Ascending aorta (tissue), 2 donors: Measurements from ENCODE around the gene MFSD12. TPM values are rescaled to one million over a fixed set of nuclear protein-coding genes. Genes with fewer than 3 reads are reported as not detected.

Experiments
- DNase-seq, 2 donors: peaks; one replicate each; pipeline ENCODE4 v3.0.0-alpha.2; 2019; ENCODE audit warnings: low spot score in 2 of 2
- H3K27ac ChIP-seq, 2 donors: fragments of 200-600 bp; sonication (generic); one replicate each; pipeline ENCODE4 v1.5.1; 2016 to 2017; ENCODE audit warnings: mild to moderate bottlenecking in 1 of 2
- H3K27me3 ChIP-seq: fragments of 200-600 bp; sonication (generic); one replicate; pipeline ENCODE4 v1.5.1; 2017
- H3K36me3 ChIP-seq, 2 donors: fragments of 200-600 bp; sonication (generic); one replicate each; pipeline ENCODE4 v1.5.1; 2016
- H3K4me1 ChIP-seq, 2 donors: fragments of 200-600 bp; sonication (generic); one replicate each; pipeline ENCODE4 v1.5.1; 2016 to 2017; ENCODE audit warnings: mild to moderate bottlenecking in 1 of 2
- H3K4me3 ChIP-seq, 2 donors: fragments of 200-600 bp; sonication (generic); one replicate each; pipeline ENCODE4 v1.5.1; 2016 to 2017; ENCODE audit warnings: mild to moderate bottlenecking in 1 of 2
- H3K9me3 ChIP-seq, 2 donors: fragments of 200-600 bp; sonication (generic); one replicate each; pipeline ENCODE4 v1.5.1; 2016
- intact Hi-C: fragments of 100-400 bp; cut with DNase I; formaldehyde crosslinking; loops from one replicate; pipeline ENCODE4 v1.15.1; 2023
- total RNA-seq: library from RNA; depleted of rRNA; stranded (reverse); fragments of >200 nt; gene quantifications from one replicate; pipeline ENCODE4 v1.1.0, GENCODE V29; 2016
- TF ChIP-seq, protein P1 (sequence below), 3 experiments: fragments of 200-600 bp in 2 of 3; fragments of 450-650 bp in 1 of 3; sonication (generic) in 2 of 3; IDR thresholded peaks; one replicate each; pipeline ENCODE4 v1.5.1; 2016 to 2019; ENCODE audit warnings: antibody characterized with exemption in 3 of 3, mild to moderate bottlenecking in 1 of 3, moderate library complexity in 1 of 3

The MFSD12 gene
- total RNA-seq, 1 donor from 2014 or later = 133 TPM

DNA sequence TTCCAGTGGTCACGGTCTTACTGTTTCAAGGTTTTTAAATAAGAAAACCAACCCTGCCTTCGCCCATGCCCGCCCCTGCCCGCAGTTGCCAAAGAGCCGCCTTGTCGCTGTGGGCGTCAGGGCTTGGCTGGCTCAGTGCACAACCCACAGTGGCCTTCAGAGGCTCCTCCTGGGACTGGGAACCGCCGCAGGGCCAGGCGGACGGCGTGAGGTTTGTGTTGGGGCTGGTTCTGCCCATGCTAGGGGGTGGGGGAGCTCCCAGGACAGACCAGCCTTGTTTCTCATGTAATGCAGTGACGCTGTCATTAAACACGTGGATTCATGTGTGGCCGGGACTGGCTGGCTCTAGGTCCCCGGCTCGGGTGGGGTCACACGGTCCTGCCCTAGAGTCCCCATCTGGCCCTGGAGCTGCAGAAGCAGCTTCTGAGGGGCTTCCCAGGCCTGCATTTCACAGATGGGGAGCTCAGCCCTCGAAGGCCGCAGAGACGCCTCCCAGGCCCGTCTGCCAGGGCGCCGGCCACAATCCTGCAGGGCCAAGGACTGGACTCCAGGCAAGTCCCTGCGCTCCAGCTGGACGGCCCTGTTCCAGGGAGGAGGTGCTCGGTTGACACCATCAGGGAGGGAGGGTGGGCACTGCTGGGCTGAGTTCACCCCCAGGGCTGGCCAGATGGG is 20.8 kb downstream of the MFSD12 start:
- intact Hi-C loops = no loop called here
- H3K9me3 ChIP-seq = peaks cover 0 to 3% of the 10 kb centered on the region in 2 donors
- DNase-seq = no peak
- H3K27ac ChIP-seq = no peak overlapping the region
- H3K36me3 ChIP-seq = peaks cover 50 to 55% of the 10 kb centered on the region in 2 donors
- no peaks in the 10 kb centered on the region for H3K27me3 ChIP-seq
- H3K4me1 ChIP-seq = no peaks in the 10 kb centered on the region
- H3K4me3 ChIP-seq = no peak overlapping the region
- TF ChIP-seq, protein P1, sequence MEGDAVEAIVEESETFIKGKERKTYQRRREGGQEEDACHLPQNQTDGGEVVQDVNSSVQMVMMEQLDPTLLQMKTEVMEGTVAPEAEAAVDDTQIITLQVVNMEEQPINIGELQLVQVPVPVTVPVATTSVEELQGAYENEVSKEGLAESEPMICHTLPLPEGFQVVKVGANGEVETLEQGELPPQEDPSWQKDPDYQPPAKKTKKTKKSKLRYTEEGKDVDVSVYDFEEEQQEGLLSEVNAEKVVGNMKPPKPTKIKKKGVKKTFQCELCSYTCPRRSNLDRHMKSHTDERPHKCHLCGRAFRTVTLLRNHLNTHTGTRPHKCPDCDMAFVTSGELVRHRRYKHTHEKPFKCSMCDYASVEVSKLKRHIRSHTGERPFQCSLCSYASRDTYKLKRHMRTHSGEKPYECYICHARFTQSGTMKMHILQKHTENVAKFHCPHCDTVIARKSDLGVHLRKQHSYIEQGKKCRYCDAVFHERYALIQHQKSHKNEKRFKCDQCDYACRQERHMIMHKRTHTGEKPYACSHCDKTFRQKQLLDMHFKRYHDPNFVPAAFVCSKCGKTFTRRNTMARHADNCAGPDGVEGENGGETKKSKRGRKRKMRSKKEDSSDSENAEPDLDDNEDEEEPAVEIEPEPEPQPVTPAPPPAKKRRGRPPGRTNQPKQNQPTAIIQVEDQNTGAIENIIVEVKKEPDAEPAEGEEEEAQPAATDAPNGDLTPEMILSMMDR (IDR thresholded peaks at IDR 0.05) = no peak

DNA sequence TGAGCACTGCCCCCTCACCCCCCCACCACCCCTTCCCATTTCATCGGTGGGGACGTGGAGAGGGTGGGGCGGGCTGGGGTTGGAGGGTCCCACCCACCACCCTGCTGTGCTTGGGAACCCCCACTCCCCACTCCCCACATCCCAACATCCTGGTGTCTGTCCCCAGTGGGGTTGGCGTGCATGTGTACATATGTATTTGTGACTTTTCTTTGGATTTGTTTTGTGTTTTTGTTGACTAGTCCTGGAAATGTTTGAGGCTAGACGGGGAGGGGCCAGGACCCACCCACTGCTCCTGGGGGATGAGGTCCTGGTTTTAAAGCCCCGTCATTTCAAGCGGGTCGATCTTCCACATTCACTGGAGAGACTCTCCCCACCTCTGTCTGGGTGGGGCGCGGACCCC is 21.4 kb downstream of the MFSD12 start:
- intact Hi-C loops = no loop called here
- H3K27ac ChIP-seq = no peak overlapping the region
- peaks cover 54 to 61% of the 10 kb centered on the region in 2 donors for H3K36me3 ChIP-seq
- H3K4me3 ChIP-seq = no peak overlapping the region
- H3K9me3 ChIP-seq = peaks cover 0 to 3% of the 10 kb centered on the region in 2 donors
- no peaks in the 10 kb centered on the region for H3K4me1 ChIP-seq
- TF ChIP-seq, protein P1 (IDR thresholded peaks at IDR 0.05) = no peak
- DNase-seq = no peak
- no peaks in the 10 kb centered on the region for H3K27me3 ChIP-seq

DNA sequence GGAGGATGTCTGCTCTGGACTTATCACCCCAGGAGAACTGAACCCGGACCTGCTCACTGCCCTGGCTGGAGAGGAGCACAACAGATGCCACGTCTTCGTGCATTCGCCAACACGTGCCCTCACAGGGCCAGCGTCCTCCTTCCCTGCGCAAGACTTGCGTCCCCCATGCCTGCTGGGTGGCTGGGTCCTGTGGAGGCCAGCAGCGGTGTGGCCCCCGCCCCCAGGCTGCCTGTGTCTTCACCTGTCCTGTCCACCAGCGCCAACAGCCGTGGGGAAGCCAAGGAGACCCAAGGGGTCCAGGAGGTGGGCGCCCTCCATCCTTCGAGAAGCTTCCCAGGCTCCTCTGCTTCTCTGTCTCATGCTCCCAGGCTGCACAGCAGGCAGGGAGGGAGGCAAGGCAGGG is 21.8 kb downstream of the MFSD12 start:
- Histone ChIP-seq H3K4me3 (no peak overlapping the region), H3K36me3 (peaks cover 58 to 65% of the 10 kb centered on the region in 2 donors), H3K4me1 (no peaks in the 10 kb centered on the region), H3K27me3 (no peaks in the 10 kb centered on the region), H3K9me3 (peaks cover 0 to 3% of the 10 kb centered on the region in 2 donors), H3K27ac (no peak overlapping the region)
- TF ChIP-seq, protein P1 (IDR thresholded peaks at IDR 0.05) = no peak
- intact Hi-C loops = no loop called here
- DNase-seq = no peak

DNA sequence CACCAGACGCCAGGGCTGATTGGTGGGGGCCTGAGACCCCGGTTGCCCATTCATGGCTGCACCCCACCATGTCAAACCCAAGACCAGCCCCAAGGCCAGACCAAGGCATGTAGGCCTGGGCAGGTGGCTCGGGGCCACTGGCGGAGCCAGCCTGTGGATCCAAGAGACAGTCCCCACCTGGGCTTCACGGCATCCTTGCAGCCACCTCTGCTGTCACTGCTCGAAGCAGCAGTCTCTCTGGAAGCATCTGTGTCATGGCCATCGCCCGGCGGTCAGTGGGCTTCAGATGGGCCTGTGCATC is 22.2 kb downstream of the MFSD12 start:
- H3K4me1 ChIP-seq = no peaks in the 10 kb centered on the region
- DNase-seq = no peak
- H3K27me3 ChIP-seq = no peaks in the 10 kb centered on the region
- H3K4me3 ChIP-seq = no peak overlapping the region
- intact Hi-C loops = no loop called here
- H3K36me3 ChIP-seq = peaks cover 58 to 66% of the 10 kb centered on the region in 2 donors
- TF ChIP-seq, protein P1 (IDR thresholded peaks at IDR 0.05) = no peak
- peaks cover 0 to 3% of the 10 kb centered on the region in 2 donors for H3K9me3 ChIP-seq
- H3K27ac ChIP-seq = no peak overlapping the region

DNA sequence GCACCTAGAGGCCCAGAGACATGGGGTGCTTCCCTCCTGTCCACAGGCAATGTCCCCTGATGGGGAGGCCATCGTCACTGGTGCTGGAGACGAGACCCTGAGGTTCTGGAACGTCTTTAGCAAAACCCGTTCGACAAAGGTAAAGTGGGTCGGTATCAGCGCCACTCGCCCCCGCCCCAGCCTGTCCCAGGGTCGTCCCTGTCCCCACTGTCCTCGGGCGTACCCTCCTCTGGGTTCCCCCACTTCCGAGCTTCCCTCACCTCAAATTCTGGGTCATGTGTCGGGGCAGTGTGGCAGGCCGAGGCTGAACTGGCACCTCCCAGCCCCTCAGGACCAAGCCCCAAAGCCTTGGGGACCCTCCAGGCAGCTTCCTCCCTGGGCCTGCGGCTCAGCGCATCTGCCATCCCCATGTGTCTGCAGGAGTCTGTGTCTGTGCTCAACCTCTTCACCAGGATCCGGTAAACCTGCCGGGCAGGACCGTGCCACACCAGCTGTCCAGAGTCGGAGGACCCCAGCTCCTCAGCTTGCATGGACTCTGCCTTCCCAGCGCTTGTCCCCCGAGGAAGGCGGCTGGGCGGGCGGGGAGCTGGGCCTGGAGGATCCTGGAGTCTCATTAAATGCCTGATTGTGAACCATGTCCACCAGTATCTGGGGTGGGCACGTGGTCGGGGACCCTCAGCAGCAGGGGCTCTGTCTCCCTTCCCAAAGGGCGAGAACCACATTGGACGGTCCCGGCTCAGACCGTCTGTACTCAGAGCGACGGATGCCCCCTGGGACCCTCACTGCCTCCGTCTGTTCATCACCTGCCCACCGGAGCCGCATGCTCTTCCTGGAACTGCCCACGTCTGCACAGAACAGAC is 22.8 kb downstream of the MFSD12 start:
- no peaks in the 10 kb centered on the region for H3K27me3 ChIP-seq
- no peak overlapping the region for H3K4me3 ChIP-seq
- no peak for DNase-seq
- H3K4me1 ChIP-seq = no peaks in the 10 kb centered on the region
- TF ChIP-seq, protein P1 (IDR thresholded peaks at IDR 0.05) = no peak
- H3K27ac ChIP-seq = no peak overlapping the region
- peaks cover 58 to 64% of the 10 kb centered on the region in 2 donors for H3K36me3 ChIP-seq
- H3K9me3 ChIP-seq = peaks cover 0 to under 1% of the 10 kb centered on the region in 2 donors
- intact Hi-C loops = no loop called here
